ENCODE measurements around the gene RAP1GAP2.

Gene RAP1GAP2

GRCh38 chr17:2852729-2853282 lies 56.6 kb downstream of the RAP1GAP2 start:
- H3K27me3 ChIP-seq (ENCODE audit: control insufficient read depth, low read length): peaks cover 12% of the 10 kb centered on the region
- no peaks in the 10 kb centered on the region for H3K9me2 ChIP-seq (replicated peaks; ENCODE audit: control insufficient read depth, low read length)
- H3F3A ChIP-seq (ENCODE audit: control insufficient read depth, insufficient read depth): peaks cover 24% of the 10 kb centered on the region
- no peaks in the 10 kb centered on the region for H3K9me3 ChIP-seq (ENCODE audit: control insufficient read depth, insufficient read depth, low read length)
- H4K20me1 ChIP-seq (ENCODE audit: control insufficient read depth, insufficient read depth, low read depth, low read length): no peaks in the 10 kb centered on the region
- TF ChIP-seq EZH2phosphoT487 (IDR thresholded peaks at IDR 0.05; ENCODE audit: borderline replicate concordance, low read length) (no peak), CTCF (IDR thresholded peaks at IDR 0.05; ENCODE audit: low read depth, low read length, poor library complexity, severe bottlenecking) (no peak)
- H3K4me1 ChIP-seq (ENCODE audit: control insufficient read depth, low read length): peaks cover 72% of the 10 kb centered on the region
- peaks cover 39% of the 10 kb centered on the region for H3K79me2 ChIP-seq (ENCODE audit: control insufficient read depth, low read length)
- H3K27ac ChIP-seq (ENCODE audit: low read depth, low read length): peak overlapping the region; percentile 66
- H3K4me2 ChIP-seq (ENCODE audit: low read length): peak overlapping the region; percentile 92
- H3K36me3 ChIP-seq (ENCODE audit: control insufficient read depth, low read length): peaks cover 4% of the 10 kb centered on the region; the same call in 1 of the 2 replicates
- H3K4me3 ChIP-seq (ENCODE audit: low read length): peak overlapping the region; percentile 93

- Histone ChIP-seq H3K4me2 (ENCODE audit: low read length) (peak overlapping the region; percentile 93), H3K27ac (ENCODE audit: low read depth, low read length) (peak overlapping the region; percentile 66), H3K9me2 (replicated peaks; ENCODE audit: control insufficient read depth, low read length) (no peaks in the 10 kb centered on the region), H3K9me3 (ENCODE audit: control insufficient read depth, insufficient read depth, low read length) (no peaks in the 10 kb centered on the region), H3K4me3 (ENCODE audit: low read length) (peak overlapping the region; percentile 93), H3K27me3 (ENCODE audit: control insufficient read depth, low read length) (peaks cover 12% of the 10 kb centered on the region), H3K79me2 (ENCODE audit: control insufficient read depth, low read length) (peaks cover 46% of the 10 kb centered on the region), H3F3A (ENCODE audit: control insufficient read depth, insufficient read depth) (peaks cover 17% of the 10 kb centered on the region), H3K4me1 (ENCODE audit: control insufficient read depth, low read length) (peaks cover 65% of the 10 kb centered on the region), H3K36me3 (ENCODE audit: control insufficient read depth, low read length) (peaks cover 4% of the 10 kb centered on the region; the same call in 1 of the 2 replicates), H4K20me1 (ENCODE audit: control insufficient read depth, insufficient read depth, low read depth, low read length) (no peaks in the 10 kb centered on the region)
- TF ChIP-seq CTCF (IDR thresholded peaks at IDR 0.05; ENCODE audit: low read depth, low read length, poor library complexity, severe bottlenecking) (no peak), EZH2phosphoT487 (IDR thresholded peaks at IDR 0.05; ENCODE audit: borderline replicate concordance, low read length) (no peak)
Measured at GRCh38 chr17:2853283-2854142, 57.3 kb downstream of the RAP1GAP2 start.

- Histone ChIP-seq H3K4me1 (ENCODE audit: control insufficient read depth, low read length) (peaks cover 56% of the 10 kb centered on the region), H3K36me3 (ENCODE audit: control insufficient read depth, low read length) (peaks cover 4% of the 10 kb centered on the region; the same call in 1 of the 2 replicates), H3F3A (ENCODE audit: control insufficient read depth, insufficient read depth) (peaks cover 17% of the 10 kb centered on the region), H3K9me3 (ENCODE audit: control insufficient read depth, insufficient read depth, low read length) (no peaks in the 10 kb centered on the region), H4K20me1 (ENCODE audit: control insufficient read depth, insufficient read depth, low read depth, low read length) (no peaks in the 10 kb centered on the region), H3K4me2 (ENCODE audit: low read length) (peak overlapping the region; percentile 93), H3K27ac (ENCODE audit: low read depth, low read length) (peak overlapping the region; percentile 27; the same call in 1 of the 2 replicates), H3K79me2 (ENCODE audit: control insufficient read depth, low read length) (peaks cover 53% of the 10 kb centered on the region), H3K9me2 (replicated peaks; ENCODE audit: control insufficient read depth, low read length) (no peaks in the 10 kb centered on the region), H3K4me3 (ENCODE audit: low read length) (peak overlapping the region; percentile 93), H3K27me3 (ENCODE audit: control insufficient read depth, low read length) (peaks cover 12% of the 10 kb centered on the region)
- no peak for TF ChIP-seq CTCF (IDR thresholded peaks at IDR 0.05; ENCODE audit: low read depth, low read length, poor library complexity, severe bottlenecking)
- TF ChIP-seq EZH2phosphoT487 (IDR thresholded peaks at IDR 0.05; ENCODE audit: borderline replicate concordance, low read length): no peak
Measured at GRCh38 chr17:2854143-2855055, 58.2 kb downstream of the RAP1GAP2 start.

Measured in DOHH2 (cell line).